Effector memory CD4-positive, alpha-beta T cell (primary cell): Measurements from ENCODE around the gene COL1A2.
A peak's percentile ranks its signal among the peaks of the same experiment; 100 is the strongest.

Experiments used
- DNase-seq, 3 donors: peaks; one replicate each; pipeline ENCODE4 v3.0.0-alpha.2; 2020
- H3K27ac ChIP-seq: 2 replicates; pipeline ENCODE4 v1.7.0; 2013; ENCODE audit warnings: mild to moderate bottlenecking, low read length, moderate library complexity; ENCODE audit not compliant: insufficient read depth, poor library complexity, severe bottlenecking
- H3K27me3 ChIP-seq: replicated peaks from 2 replicates; pipeline ENCODE4 v1.7.0; 2013; ENCODE audit warnings: mild to moderate bottlenecking, low read length; ENCODE audit not compliant: insufficient read depth, control insufficient read depth, poor library complexity, severe bottlenecking
- H3K36me3 ChIP-seq: 2 replicates; pipeline ENCODE4 v1.7.0; 2013; ENCODE audit warnings: mild to moderate bottlenecking, low read length, moderate library complexity; ENCODE audit not compliant: control insufficient read depth, insufficient read depth
- H3K4me1 ChIP-seq: 2 replicates; pipeline ENCODE4 v1.7.0; 2013; ENCODE audit warnings: low read length, mild to moderate bottlenecking; ENCODE audit not compliant: control insufficient read depth, insufficient read depth, poor library complexity, severe bottlenecking
- H3K4me3 ChIP-seq: 2 replicates; pipeline ENCODE4 v1.7.0; 2013; ENCODE audit warnings: low read length, low read depth, mild to moderate bottlenecking; ENCODE audit not compliant: insufficient read depth, poor library complexity, severe bottlenecking
- H3K9me3 ChIP-seq: 2 replicates; pipeline ENCODE4 v1.7.0; 2013; ENCODE audit warnings: mild to moderate bottlenecking, low read length, moderate library complexity; ENCODE audit not compliant: control insufficient read depth

COL1A2 gene

GRCh38 chr7:94393246-94394108 lies 1.2 kb upstream of the COL1A2 start:
- Histone ChIP-seq H3K4me3 (no peak overlapping the region), H3K36me3 (no peaks in the 10 kb centered on the region), H3K27me3 (peaks cover 7% of the 10 kb centered on the region), H3K4me1 (peaks cover 6% of the 10 kb centered on the region), H3K9me3 (no peaks in the 10 kb centered on the region), H3K27ac (no peak overlapping the region)
- DNase-seq, result no peak

- peaks cover 7% of the 10 kb centered on the region for H3K27me3 ChIP-seq
- no peak overlapping the region for H3K4me3 ChIP-seq
- H3K9me3 ChIP-seq, result no peaks in the 10 kb centered on the region
- DNase-seq, result no peak
- no peak overlapping the region for H3K27ac ChIP-seq
- H3K4me1 ChIP-seq, result peaks cover 6% of the 10 kb centered on the region
- H3K36me3 ChIP-seq, result no peaks in the 10 kb centered on the region
Observed at GRCh38 chr7:94394109-94394436, 622 bp upstream of the COL1A2 start.

GRCh38 chr7:94395141-94396036 lies 694 bp downstream of the COL1A2 start:
- no peak overlapping the region for H3K27ac ChIP-seq
- no peak for DNase-seq

GRCh38 chr7:94396037-94396431 lies 1.3 kb downstream of the COL1A2 start:
- Histone ChIP-seq H3K27me3 (peaks cover 10% of the 10 kb centered on the region), H3K36me3 (no peaks in the 10 kb centered on the region), H3K27ac (no peak overlapping the region), H3K4me1 (peaks cover 6% of the 10 kb centered on the region), H3K9me3 (no peaks in the 10 kb centered on the region), H3K4me3 (no peak overlapping the region)
- DNase-seq, result no peak

More at GRCh38 chr7:94395141-94396036, 694 bp downstream of the COL1A2 start:
- Histone ChIP-seq H3K9me3 (no peaks in the 10 kb centered on the region), H3K27me3 (peaks cover 10% of the 10 kb centered on the region), H3K4me3 (peak overlapping the region; percentile 28), H3K4me1 (peaks cover 6% of the 10 kb centered on the region), H3K36me3 (no peaks in the 10 kb centered on the region)

- no peaks in the 10 kb centered on the region for H3K36me3 ChIP-seq
- H3K4me1 ChIP-seq, result peaks cover 6% of the 10 kb centered on the region
- H3K9me3 ChIP-seq, result no peaks in the 10 kb centered on the region
- no peak for DNase-seq
- H3K27me3 ChIP-seq, result peaks cover 10% of the 10 kb centered on the region
- H3K27ac ChIP-seq, result no peak overlapping the region
- no peak overlapping the region for H3K4me3 ChIP-seq
Observed at GRCh38 chr7:94396596-94396995, 1.9 kb downstream of the COL1A2 start.

GRCh38 chr7:94397722-94398121 lies 3.0 kb downstream of the COL1A2 start:
- Histone ChIP-seq H3K27me3 (peaks cover 14% of the 10 kb centered on the region), H3K4me3 (no peak overlapping the region), H3K4me1 (peaks cover 6% of the 10 kb centered on the region), H3K36me3 (no peaks in the 10 kb centered on the region), H3K9me3 (no peaks in the 10 kb centered on the region), H3K27ac (no peak overlapping the region)
- no peak for DNase-seq

- H3K4me3 ChIP-seq, result no peak overlapping the region
- H3K27ac ChIP-seq, result no peak overlapping the region
Observed at GRCh38 chr7:94398841-94399240, 4.1 kb downstream of the COL1A2 start.

GRCh38 chr7:94400022-94400421 lies 5.3 kb downstream of the COL1A2 start:
- peaks cover under 1% of the 10 kb centered on the region for H3K4me1 ChIP-seq
- no peak for DNase-seq
- no peak overlapping the region for H3K4me3 ChIP-seq

More at GRCh38 chr7:94398841-94399240, 4.1 kb downstream of the COL1A2 start:
- peaks cover 12% of the 10 kb centered on the region for H3K27me3 ChIP-seq
- H3K4me1 ChIP-seq, result peaks cover 6% of the 10 kb centered on the region
- no peaks in the 10 kb centered on the region for H3K36me3 ChIP-seq
- H3K9me3 ChIP-seq, result no peaks in the 10 kb centered on the region
- no peak for DNase-seq

GRCh38 chr7:94400643-94401427 lies 6.1 kb downstream of the COL1A2 start:
- DNase-seq, result no peak
- no peaks in the 10 kb centered on the region for H3K36me3 ChIP-seq
- H3K27me3 ChIP-seq, result peaks cover 7% of the 10 kb centered on the region
- H3K4me1 ChIP-seq, result no peaks in the 10 kb centered on the region
- no peaks in the 10 kb centered on the region for H3K9me3 ChIP-seq
- H3K4me3 ChIP-seq, result no peak overlapping the region
- H3K27ac ChIP-seq, result no peak overlapping the region

More at GRCh38 chr7:94400022-94400421, 5.3 kb downstream of the COL1A2 start:
- no peaks in the 10 kb centered on the region for H3K36me3 ChIP-seq
- no peaks in the 10 kb centered on the region for H3K9me3 ChIP-seq
- H3K27me3 ChIP-seq, result peaks cover 12% of the 10 kb centered on the region
- H3K27ac ChIP-seq, result no peak overlapping the region
